Measurements from ENCODE around the gene GNG7.

GNG7 gene

GRCh38 chr19:2462635-2463421 lies 239.7 kb downstream of the GNG7 start:
- no peaks in the 10 kb centered on the region for H3K36me3 Mint-ChIP-seq (ENCODE audit: insufficient read depth)
- peak overlapping the region; percentile 43 to 79 for H3K4me3 Mint-ChIP-seq
- ATAC-seq (replicated peaks), result no peak

DNA sequence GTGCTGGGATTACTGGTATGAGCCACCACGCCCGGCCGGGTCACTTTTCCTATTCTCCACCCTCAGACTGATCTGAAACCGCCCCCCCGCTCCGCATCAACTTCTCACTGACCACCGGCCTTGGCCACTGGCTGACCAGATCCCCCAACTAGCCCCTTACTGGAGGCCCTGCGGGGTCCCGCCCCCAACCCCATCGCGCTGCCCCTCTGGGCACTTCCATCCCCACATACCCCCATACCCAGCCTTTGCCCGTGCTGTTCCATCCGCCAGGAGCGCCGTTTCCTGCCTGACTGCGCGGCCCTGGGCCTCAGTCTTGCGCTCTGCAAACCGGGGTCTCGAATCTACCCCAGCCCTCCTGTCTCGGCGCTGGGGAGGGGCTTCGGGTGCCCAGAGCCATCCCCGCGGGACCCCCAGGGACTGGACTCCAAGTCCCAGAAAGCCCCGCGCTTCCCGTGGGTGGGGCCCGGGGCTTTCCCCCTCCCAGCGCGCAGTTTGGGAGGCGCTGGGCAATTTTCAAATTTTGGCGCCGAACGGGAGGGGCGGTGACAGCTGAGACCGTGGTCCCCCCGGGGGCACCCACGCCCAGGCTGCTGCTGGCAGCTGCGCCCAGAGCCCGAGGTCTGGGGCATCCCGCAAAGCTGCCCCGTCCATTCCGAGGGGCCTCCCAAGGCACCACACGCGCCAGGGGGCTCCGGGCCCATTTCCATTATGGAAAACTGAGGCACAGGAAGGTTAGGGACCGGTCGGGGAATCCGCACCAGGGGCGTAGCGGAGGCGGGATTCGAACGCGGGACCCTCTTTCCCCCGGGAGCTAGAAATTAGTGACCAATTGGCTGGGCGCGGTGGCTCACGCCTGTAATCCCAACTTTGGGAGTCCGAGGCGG lies 240.5 kb downstream of the GNG7 start:
- Mint-ChIP-seq H3K9me3 (no peaks in the 10 kb centered on the region), H3K27ac (peak overlapping the region; percentile 32 to 38), H3K4me1 (ENCODE audit: low read depth in 2 of 2) (peaks cover 4 to 8% of the 10 kb centered on the region in 2 donors), H3K4me3 (peak overlapping the region; percentile 79), H3K36me3 (ENCODE audit: insufficient read depth) (peaks cover 2% of the 10 kb centered on the region), H3K27me3 (no peaks in the 10 kb centered on the region)
- DNase-seq (peak; percentile 28 to 41 (median 29)), ATAC-seq (replicated peaks) (peak; percentile 80)

More at GRCh38 chr19:2462635-2463421, 239.7 kb downstream of the GNG7 start:
- H3K27ac Mint-ChIP-seq, result peak overlapping the region in 1 of 2 donors; percentile 49
- no peaks in the 10 kb centered on the region for H3K9me3 Mint-ChIP-seq
- H3K27me3 Mint-ChIP-seq, result no peaks in the 10 kb centered on the region
- H3K4me1 Mint-ChIP-seq (ENCODE audit: low read depth in 2 of 2), result peaks cover 4 to 7% of the 10 kb centered on the region in 2 donors
- no peak for DNase-seq
